GM21390 (cell line): Measurements from ENCODE around the gene PRRT4.

Experiments
- ATAC-seq: cut with Tn5 transposase; IDR thresholded peaks from one replicate; pipeline ENCODE4 v1.9.1; 2021; ENCODE audit not compliant: unreplicated experiment

Gene PRRT4

DNA sequence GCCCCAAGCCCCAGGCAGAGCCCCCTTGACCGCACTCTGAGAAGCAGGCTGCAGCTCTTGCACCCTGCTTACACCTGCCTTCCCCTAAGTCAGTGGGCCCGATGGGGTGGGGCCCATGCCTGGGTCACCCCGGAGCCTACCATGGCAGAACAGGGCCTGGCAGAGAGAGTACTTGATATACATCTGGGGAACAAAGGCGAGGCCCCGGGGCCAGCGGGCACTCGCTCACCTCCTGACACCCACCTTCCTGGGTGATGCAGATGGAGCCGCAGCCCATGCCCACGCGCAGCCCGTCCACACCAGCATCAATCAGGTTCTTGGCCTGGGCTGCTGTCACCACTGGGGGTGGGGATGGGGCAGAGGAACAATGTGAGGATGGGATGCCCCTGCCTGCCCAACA, 34.9 kb upstream of the PRRT4 start:
- no peak for ATAC-seq

GRCh38 chr7:128395748-128396147, 34.3 kb upstream of the PRRT4 start:
- ATAC-seq, result no peak

- ATAC-seq, result no peak
Observed at GRCh38 chr7:128394904-128395496, 33.5 kb upstream of the PRRT4 start.

DNA sequence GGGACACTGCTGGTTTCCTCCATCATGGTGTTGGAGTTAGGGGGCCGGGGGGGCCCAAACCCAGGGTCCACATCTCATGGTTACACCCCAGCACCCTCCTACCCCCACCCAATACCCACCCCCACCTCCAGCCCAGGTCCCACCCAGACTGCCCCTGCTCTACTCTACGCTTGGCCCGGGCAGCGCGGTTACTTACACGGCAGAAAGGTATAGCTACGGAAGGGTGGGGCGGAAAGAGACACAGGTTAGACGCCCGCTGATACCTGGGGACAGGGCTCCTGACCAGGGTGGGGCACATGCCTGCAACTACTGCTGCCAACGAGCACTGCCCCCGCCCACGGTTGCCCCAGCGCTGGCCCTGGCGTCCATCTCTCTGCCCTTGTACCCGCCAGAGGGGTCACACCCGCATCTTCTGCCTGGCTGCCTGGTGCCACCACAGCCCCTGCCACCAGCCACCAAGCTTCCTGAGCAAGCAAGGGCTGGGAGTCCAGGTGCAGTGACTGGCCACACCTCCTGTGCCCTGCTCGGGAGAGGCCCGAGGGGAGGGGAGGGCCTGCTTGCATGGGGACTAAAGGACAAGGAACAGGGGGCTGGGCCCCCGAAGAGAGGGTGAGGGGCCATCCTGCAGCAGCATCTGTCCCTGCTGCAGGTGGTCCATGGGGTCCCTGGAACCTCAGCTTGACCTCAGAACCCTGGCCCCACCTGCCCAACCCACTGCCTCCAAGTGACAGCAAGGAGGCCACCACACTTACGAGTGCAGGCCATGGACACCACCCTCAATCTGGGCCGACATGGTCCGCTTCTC, 32.2 kb upstream of the PRRT4 start:
- no peak for ATAC-seq

- ATAC-seq, result no peak
Observed at GRCh38 chr7:128392446-128393327, 31.2 kb upstream of the PRRT4 start.

GRCh38 chr7:128391805-128392204, 30.3 kb upstream of the PRRT4 start:
- ATAC-seq, result no peak

GRCh38 chr7:128390871-128391565, 29.5 kb upstream of the PRRT4 start:
- ATAC-seq, result no peak

DNA sequence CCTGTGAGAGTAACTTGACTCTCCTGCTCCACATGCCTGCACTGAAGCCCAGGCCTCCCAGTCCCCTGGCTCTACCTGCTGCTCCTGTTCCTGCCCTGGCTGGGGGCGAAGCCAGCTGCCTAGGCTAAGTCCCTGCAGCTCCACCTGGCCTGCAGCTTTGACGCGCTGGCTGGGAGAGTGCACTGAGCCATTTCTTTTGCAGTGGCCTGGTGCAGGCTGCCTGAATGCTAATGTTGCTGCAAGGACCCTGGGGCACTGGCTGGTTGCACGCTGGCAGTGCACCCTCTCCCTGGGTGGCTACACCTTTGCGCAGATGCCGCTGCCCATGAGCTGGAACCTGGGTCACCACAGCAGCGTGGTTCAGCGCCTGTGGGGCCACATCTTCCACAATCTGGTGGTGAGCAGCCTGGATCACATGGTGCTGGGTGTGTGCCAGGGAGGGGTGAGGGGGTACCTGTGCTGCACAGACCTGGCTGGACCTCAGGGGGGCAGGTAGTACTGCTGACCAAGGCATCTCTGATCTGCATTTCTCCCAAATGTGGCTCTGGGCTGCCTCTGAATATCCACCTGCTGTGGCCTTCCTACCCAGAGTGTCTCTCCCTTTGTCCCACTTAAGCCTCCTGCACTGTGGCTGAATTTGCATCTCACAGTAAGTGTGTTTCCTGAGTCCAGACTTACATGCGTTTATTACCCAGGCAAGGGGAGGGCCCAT, 28.3 kb upstream of the PRRT4 start:
- no peak for ATAC-seq

DNA sequence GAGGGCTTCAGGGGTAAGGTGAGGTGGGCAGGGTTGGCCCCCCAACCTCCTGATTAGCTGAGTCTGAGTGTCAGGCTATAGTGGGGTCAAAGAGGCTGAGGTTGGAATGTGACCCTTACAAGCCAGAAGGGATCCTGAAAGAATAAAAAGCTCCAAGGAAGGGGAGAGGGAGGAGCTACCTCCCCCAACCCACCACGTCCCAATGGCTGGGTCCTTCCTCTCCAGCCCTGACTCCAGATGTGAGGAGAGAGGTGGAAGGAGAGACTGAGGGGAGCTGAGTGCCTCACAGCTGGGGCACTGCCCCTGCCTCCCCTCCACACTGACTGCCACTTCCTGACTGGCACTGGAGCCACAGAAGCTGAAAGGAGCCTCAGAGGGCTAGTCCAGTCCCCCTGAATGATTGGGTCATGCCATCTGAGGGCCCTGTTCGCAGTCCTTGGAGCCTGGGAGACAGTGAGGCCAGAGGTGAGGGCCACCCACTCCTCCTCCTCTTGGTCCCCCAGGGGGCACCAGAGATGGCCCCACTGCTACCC, 27.7 kb upstream of the PRRT4 start:
- no peak for ATAC-seq

- peak; percentile 12 for ATAC-seq
Observed at GRCh38 chr7:128388145-128388485, 26.6 kb upstream of the PRRT4 start.

GRCh38 chr7:128387216-128388144, 26.0 kb upstream of the PRRT4 start:
- peak; percentile 87 for ATAC-seq

DNA sequence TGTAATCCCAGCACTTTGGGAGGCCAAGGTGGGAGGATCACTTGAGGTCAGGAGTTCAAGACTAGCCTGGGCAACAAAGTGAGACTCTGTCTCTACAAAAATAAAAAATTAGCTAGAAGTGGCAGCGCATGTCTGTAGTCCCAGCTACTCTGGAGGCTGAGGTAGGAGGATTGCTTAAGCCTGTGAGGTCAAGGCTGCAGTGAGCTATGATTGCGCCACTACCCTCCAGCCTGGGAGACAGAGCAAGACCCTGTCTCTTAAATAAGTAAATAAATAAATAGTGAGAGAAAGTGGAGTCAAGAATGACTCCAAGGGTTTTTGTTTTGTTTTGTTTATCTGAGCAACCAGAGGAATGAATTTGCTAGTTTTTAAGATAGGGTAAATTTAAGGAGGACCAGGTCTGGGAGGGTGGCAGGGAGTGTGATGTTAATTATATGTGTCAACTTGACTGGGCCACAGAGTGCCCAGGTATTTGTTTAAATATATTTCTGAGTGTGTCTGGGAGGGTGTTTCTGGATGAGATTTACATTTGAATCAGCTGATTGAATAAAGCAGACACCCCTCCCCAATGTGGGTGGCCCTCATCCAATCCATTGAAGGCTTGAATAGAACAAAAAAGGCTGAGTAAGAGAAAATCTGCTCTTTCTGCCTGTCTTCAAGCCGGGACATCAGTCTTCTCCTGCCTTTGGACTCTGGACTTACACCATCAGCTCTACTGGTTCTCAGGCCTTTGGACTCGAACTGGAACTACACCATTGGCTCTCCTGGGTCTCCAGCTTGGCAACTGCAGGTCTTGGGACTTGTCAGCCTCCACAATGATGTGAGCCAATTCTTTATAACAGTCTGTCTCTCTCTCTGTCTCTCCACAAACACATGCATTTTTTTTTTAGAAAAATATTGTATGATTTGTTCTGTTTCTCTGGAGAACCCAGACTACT, 24.8 kb upstream of the PRRT4 start:
- no peak for ATAC-seq

DNA sequence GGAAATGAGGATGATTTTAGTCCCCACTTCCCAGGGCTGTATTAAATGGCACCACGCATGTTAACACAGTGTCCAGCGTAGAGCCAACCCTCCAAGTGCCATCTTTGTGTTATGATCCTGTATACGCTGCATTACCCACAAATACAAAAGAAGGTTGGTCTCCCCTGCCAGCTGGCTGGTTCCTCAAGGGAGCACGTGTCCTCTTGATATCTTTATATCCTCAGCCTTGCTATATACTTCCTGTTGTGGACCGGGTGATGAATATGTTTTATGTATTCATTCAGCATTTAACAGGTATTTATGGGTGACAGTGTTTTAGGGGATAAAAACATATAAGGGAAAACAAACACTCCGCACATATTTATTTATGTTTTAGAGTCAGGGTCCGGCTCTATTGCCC, 23.2 kb upstream of the PRRT4 start:
- ATAC-seq, result no peak

DNA sequence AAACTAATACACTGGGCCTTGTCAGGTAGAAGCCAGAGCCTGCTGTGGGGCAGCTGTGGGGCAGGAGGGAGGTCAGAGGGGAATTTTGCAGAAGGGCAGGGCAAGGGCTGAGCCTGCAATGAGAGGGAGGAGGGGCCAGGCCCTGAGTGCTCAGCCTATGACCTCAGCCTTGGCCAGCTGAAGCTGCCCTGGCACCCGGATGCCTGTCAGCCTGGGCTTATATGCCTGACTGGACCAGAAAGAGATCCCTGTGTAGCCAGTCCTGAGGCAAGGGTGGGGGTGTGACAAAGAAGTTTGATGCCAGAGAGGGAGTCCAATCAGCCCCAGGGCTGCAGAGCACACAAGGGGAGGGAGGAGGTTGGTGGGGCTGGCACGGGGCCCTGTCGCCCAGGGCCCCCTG, 22.3 kb upstream of the PRRT4 start:
- no peak for ATAC-seq

DNA sequence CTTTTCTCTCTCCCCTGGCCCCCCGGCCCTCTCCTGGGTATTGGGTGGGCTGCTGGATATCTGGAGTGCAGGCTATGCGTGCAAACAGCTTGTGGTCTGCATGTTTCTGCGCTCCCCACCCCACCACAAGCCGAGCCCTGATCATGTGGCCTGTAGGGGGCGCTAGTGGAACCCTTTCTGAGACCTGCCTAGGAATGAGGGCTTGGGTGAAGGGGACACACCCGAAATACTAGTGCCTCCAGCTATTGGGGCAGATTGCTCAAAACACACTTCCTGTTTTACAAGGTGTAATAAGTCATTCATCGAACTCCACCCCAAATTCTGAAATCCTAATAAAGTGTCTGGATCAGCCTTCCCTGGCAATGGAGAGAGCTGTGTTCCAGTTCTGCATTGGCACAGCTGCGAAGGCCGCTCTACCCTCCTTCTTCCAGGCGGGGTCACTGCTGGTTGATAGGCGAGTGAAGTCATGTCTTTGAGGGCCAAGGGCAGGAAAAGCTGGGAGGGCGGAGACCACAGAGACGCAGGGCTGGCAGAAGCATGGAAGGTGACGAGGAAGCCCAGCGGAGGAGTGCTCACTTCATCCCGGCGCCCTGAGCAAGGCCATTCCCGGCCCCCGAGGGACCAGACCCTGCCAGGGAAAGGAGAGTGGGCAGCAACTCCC, 19.8 kb upstream of the PRRT4 start:
- no peak for ATAC-seq

DNA sequence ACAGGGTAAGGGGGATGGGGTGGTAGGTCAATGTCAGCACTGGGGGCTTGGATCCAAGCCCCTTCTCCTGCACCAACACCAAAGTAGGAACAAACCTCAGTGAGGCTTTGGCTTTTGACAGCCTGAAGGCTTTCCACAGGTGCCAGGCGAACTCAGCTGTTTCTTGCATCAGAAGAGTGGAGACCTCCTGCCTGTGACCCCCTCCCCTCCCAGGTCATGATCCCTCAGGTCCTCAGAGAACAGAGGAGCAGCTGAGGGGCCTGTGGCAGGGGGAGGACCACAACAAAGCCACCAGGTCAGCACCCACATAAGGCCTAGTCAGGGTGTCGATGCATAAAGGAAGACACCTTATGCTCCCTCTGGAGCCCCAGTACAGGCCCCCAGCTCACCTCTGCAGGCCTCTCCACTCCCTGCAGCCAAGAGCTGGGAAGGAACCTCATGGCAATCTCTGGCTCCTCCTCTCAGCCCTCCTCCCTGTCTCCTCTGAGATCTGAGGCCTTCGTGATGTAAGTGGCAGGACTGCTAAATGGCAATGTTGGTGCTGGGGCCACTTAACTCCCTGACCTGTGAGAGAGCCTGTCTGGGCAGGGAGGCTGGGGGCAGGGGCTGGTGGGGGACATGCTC, 19.1 kb upstream of the PRRT4 start:
- ATAC-seq, result no peak

GRCh38 chr7:128379900-128380479, 18.5 kb upstream of the PRRT4 start:
- ATAC-seq, result no peak
